Stomach (tissue), 4 donors: ENCODE data around the gene NCOA1.

Experiments
- CTCF ChIP-seq, 7 experiments: fragments of 450-650 bp in 4 of 7; fragments of 200-600 bp in 3 of 7; sonication (generic) in 3 of 7; IDR thresholded peaks; one replicate each; pipeline ENCODE4 v1.5.1; 2016 to 2019; ENCODE audit warnings: antibody characterized with exemption in 7 of 7, control low read depth in 2 of 7, mild to moderate bottlenecking in 1 of 7
- EP300 ChIP-seq: sonication (generic); formaldehyde crosslinking; IDR thresholded peaks from one replicate; pipeline ENCODE4 v1.6.1; 2017; ENCODE audit warnings: antibody characterized with exemption
- POLR2A ChIP-seq, 4 donors: fragments of 450-650 bp; IDR thresholded peaks; one replicate each; pipeline ENCODE4 v1.6.1; 2016; ENCODE audit warnings: antibody characterized with exemption in 4 of 4, control low read depth in 2 of 4, mild to moderate bottlenecking in 1 of 4, moderate library complexity in 1 of 4

DNA sequence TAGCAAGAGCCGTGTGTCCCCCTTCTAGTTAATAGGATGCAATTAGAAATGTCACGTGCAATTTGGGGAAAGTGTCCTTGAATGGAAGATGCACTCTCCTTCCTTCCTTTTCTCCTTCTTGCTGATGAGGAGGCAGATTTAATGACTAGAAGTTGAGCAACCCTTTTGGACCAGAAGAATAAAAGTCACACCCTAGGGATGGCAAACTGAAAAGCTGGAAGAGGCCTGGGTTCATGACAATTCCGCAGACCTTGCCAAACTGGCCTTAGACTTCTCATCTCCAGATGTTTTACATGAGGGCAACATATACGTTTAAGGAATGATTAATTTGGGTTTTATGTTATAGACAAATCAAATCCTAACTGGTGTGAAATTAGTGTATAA lies 38.6 kb upstream of the NCOA1 start:
- TF ChIP-seq CTCF (IDR thresholded peaks at IDR 0.05), result no peak
- TF ChIP-seq POLR2A (IDR thresholded peaks at IDR 0.05), result no peak
- no peak for TF ChIP-seq EP300
